Mesothelial cell of epicardium (in vitro differentiated cells): ENCODE data around the gene STX8. TPM values are rescaled to one million over a fixed set of nuclear protein-coding genes. Genes with fewer than 3 reads are reported as not detected.

ENCODE experiments used
- DNase-seq, 2 experiments: peaks; one replicate each; pipeline ENCODE4 v3.0.0; 2021; ENCODE audit warnings: low spot score in 2 of 2; ENCODE audit not compliant: unreplicated experiment in 2 of 2
- H3K27ac Mint-ChIP-seq: 2 replicates; pipeline ENCODE4 v1.8.0; 2021; ENCODE audit warnings: mixed read lengths
- H3K27me3 Mint-ChIP-seq: 2 replicates; pipeline ENCODE4 v1.8.0; 2021; ENCODE audit warnings: low read depth, mixed read lengths
- H3K36me3 Mint-ChIP-seq: 2 replicates; pipeline ENCODE4 v1.8.0; 2021; ENCODE audit warnings: mixed read lengths
- H3K4me1 Mint-ChIP-seq: 2 replicates; pipeline ENCODE4 v1.8.0; 2021; ENCODE audit warnings: mixed read lengths
- H3K4me3 Mint-ChIP-seq: 2 replicates; pipeline ENCODE4 v1.8.0; 2021; ENCODE audit warnings: mild to moderate bottlenecking, moderate library complexity, mixed read lengths
- H3K9me3 Mint-ChIP-seq: 2 replicates; pipeline ENCODE4 v1.8.0; 2021; ENCODE audit warnings: mixed read lengths
- total RNA-seq: library from RNA; stranded (reverse); gene quantifications from 3 replicates; pipeline ENCODE4 v1.2.1, GENCODE V29; 2021
- TF ChIP-seq, protein P1 (sequence below): fragments of 200-600 bp; sonication (generic); IDR thresholded peaks from one replicate; pipeline ENCODE4 v1.5.0; 2021; ENCODE audit warnings: antibody characterized with exemption; ENCODE audit not compliant: unreplicated experiment

Gene STX8
- total RNA-seq, 1 donor from 2014 or later: 53.3 TPM

DNA sequence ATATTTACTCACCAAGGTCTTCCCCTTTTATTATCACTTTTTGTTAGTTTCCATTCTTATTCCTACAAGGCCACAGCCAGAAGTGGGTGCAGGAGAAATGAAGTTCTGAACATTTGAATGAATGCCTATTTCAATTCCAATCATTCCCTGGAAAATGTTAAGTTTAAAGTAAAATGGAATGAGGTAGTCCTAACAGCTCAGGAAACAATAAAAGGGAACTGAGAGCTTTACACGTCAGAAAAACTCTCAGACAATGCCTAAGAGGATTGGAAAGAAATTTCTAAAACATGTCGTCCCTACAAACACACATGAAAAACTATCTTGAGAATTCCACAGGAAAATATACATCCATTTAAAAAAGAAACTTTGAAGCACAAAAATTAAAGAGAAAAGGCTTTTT, 238.8 kb downstream of the STX8 start:
- Mint-ChIP-seq H3K27me3 (no peaks in the 10 kb centered on the region), H3K4me3 (no peak overlapping the region), H3K9me3 (peaks cover 16% of the 10 kb centered on the region), H3K27ac (no peak overlapping the region), H3K36me3 (peaks cover 16% of the 10 kb centered on the region), H3K4me1 (no peaks in the 10 kb centered on the region)
- TF ChIP-seq, protein P1, sequence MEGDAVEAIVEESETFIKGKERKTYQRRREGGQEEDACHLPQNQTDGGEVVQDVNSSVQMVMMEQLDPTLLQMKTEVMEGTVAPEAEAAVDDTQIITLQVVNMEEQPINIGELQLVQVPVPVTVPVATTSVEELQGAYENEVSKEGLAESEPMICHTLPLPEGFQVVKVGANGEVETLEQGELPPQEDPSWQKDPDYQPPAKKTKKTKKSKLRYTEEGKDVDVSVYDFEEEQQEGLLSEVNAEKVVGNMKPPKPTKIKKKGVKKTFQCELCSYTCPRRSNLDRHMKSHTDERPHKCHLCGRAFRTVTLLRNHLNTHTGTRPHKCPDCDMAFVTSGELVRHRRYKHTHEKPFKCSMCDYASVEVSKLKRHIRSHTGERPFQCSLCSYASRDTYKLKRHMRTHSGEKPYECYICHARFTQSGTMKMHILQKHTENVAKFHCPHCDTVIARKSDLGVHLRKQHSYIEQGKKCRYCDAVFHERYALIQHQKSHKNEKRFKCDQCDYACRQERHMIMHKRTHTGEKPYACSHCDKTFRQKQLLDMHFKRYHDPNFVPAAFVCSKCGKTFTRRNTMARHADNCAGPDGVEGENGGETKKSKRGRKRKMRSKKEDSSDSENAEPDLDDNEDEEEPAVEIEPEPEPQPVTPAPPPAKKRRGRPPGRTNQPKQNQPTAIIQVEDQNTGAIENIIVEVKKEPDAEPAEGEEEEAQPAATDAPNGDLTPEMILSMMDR: no peak
- no peak for DNase-seq

DNA sequence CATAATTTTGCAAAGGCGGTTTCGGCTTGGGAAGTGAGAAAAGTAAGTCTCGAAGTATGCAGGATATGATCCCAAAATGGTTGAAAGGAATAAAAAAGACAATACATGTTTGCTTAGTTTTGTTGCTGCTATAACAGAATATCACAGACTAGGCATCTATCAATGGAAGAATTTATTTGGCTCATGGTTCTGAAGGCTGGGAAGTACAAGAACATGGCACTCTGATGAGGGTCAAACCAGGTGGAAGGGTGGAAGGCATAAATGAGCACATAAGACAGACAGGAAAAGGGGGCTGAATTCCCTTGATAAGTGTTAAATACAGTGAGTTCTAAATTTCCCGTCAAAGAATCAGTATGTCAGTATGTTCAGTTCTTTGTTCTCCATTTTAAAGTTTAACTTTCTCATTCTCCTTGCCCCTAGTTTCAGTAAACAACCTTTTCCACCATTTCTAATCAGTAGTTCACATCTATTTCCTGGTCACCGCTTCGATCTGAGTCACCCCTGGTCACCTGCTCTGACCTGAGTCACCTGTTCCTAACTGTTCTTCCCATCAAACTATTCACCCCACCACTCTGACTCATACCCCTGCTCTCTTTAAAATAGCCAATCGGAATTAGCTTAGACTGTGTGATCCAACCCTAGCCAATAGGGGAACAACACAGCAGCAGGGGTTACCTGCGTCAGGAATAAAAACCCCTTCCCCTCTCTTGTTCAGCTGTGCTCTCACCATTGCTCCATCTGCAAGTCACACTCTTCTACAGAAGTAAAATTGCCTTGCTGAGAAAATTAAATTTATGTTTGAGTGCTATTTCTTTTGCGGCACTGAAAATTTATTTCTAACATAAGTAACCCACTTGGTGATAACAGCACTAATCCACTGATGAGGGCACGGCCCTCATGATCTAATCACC, 240.8 kb downstream of the STX8 start:
- no peak overlapping the region for H3K27ac Mint-ChIP-seq
- TF ChIP-seq, protein P1: no peak
- no peak for DNase-seq
- no peaks in the 10 kb centered on the region for H3K4me1 Mint-ChIP-seq
- peaks cover 16% of the 10 kb centered on the region for H3K9me3 Mint-ChIP-seq
- H3K27me3 Mint-ChIP-seq: no peaks in the 10 kb centered on the region
- H3K4me3 Mint-ChIP-seq: no peak overlapping the region
- H3K36me3 Mint-ChIP-seq: peaks cover 16% of the 10 kb centered on the region

- Mint-ChIP-seq H3K4me3 (no peak overlapping the region), H3K9me3 (peaks cover 13% of the 10 kb centered on the region), H3K36me3 (peaks cover 13% of the 10 kb centered on the region), H3K4me1 (no peaks in the 10 kb centered on the region), H3K27me3 (no peaks in the 10 kb centered on the region), H3K27ac (no peak overlapping the region)
- DNase-seq: no peak
- TF ChIP-seq, protein P1: no peak
Observed at GRCh38 chr17:9332132-9332494, 243.5 kb downstream of the STX8 start.

- H3K27ac Mint-ChIP-seq: no peak overlapping the region
- no peak overlapping the region for H3K4me3 Mint-ChIP-seq
Observed at GRCh38 chr17:9331279-9332131, 244.1 kb downstream of the STX8 start.

DNA sequence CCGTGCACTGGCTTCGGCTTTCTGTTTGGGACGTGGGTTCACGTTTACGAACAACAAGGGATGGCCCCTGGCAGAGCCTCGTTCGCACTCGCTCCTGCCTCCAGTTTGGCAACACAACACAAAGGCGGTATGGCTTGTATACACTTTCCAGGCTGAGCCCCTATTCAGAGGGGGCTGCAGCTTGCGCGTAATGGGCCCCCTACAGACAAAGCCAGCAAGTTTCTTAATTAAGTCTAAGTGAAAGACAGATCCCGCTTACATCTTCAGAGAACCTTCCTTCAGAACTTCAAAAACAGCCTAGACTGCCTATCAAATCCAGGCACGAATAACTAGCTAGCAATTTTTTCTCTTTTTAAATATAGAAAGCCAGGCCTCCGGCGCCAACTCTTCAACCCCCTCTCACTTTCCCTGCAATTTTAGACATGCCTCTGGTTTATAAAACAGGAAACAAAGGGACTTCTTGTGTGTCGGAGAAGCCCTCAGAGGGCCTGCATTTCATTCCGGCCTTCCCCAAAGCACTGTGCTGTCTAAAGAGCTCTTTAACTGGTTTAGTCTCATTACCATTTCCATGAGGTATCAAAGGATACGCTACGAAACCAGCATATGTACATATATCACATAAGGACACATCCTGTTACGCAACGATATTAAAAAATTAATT, 244.9 kb downstream of the STX8 start:
- DNase-seq: no peak
- Mint-ChIP-seq H3K36me3 (peaks cover 11% of the 10 kb centered on the region), H3K9me3 (peaks cover 13% of the 10 kb centered on the region), H3K27ac (no peak overlapping the region), H3K4me3 (no peak overlapping the region), H3K4me1 (no peaks in the 10 kb centered on the region), H3K27me3 (no peaks in the 10 kb centered on the region)
- TF ChIP-seq, protein P1: no peak

More at GRCh38 chr17:9331279-9332131, 244.1 kb downstream of the STX8 start:
- Mint-ChIP-seq H3K36me3 (peaks cover 11% of the 10 kb centered on the region), H3K27me3 (no peaks in the 10 kb centered on the region), H3K9me3 (peaks cover 13% of the 10 kb centered on the region), H3K4me1 (no peaks in the 10 kb centered on the region)
- TF ChIP-seq, protein P1: no peak
- DNase-seq: no peak
